Measurements from ENCODE around the gene SCIMP. TPM values are rescaled to one million over a fixed set of nuclear protein-coding genes. Genes with fewer than 3 reads are reported as not detected.

Gene SCIMP
- total and polyA plus RNA-seq, 2 donors (not counting 1 experiment from before 2014, with no cell fraction given): 87.4 to 98.5 TPM

GRCh38 chr17:5254903-5255521 is 20.4 kb upstream of the SCIMP start:
- Histone ChIP-seq H3K36me3 (replicated peaks in 1 of 2; ENCODE audit: control extremely low read depth in 1 of 2, control insufficient read depth in 1 of 2, extremely low read depth in 1 of 2, insufficient read depth in 2 of 2, low read length in 1 of 2) (no peaks in the 10 kb centered on the region), H3K9ac (ENCODE audit: low read length) (peak overlapping the region; percentile 52), H3K9me3 (ENCODE audit: control extremely low read depth in 1 of 3, control insufficient read depth in 2 of 3, insufficient read depth in 1 of 3, low read length in 2 of 3) (no peaks in the 10 kb centered on the region), H3K27ac (ENCODE audit: low read length in 2 of 2) (peak overlapping the region; percentile 59 to 78), H3K4me3 (ENCODE audit: control extremely low read depth in 1 of 5, extremely low read depth in 1 of 5, insufficient read depth in 1 of 5, low read depth in 2 of 5, low read length in 4 of 5) (peak overlapping the region; percentile 15 to 53 (median 21)), H2AFZ (ENCODE audit: insufficient read depth, low read depth, low read length, poor library complexity, severe bottlenecking) (peak overlapping the region; percentile 60), H3K4me2 (replicated peaks; ENCODE audit: low read depth, low read length, poor library complexity, severe bottlenecking) (peak overlapping the region; percentile 76), H3K79me2 (ENCODE audit: control insufficient read depth, insufficient read depth, low read length) (peaks cover 5% of the 10 kb centered on the region), H3K4me1 (ENCODE audit: control insufficient read depth in 2 of 2, insufficient read depth in 2 of 2, low read length in 2 of 2) (peaks cover 40 to 50% of the 10 kb centered on the region in 2 donors), H4K20me1 (ENCODE audit: control insufficient read depth, insufficient read depth, low read length, poor library complexity, severe bottlenecking) (no peaks in the 10 kb centered on the region), H3K27me3 (replicated peaks in 1 of 4; ENCODE audit: control extremely low read depth in 1 of 4, control insufficient read depth in 3 of 4, insufficient read depth in 4 of 4, low read length in 3 of 4) (no peaks in the 10 kb centered on the region)
- no peaks in the 10 kb centered on the region for H3K9me3 Mint-ChIP-seq (ENCODE audit: insufficient read depth)
- intact Hi-C loops (cut with micrococcal nuclease): loop anchor here (1.0 kb wide), 1 partner anchor 30 kb away; no protein-coding TSS in a partner anchor
- H3K27ac Mint-ChIP-seq: peak overlapping the region; percentile 92
- DNase-seq: peak; percentile 63
- H3K4me3 Mint-ChIP-seq: peak overlapping the region; percentile 82
- CTCF ChIA-PET: interaction anchor here (0.6 to 2.5 kb wide), 9 partner anchors 17 to 186 kb away, joined by 3 to 17 read pairs (median 5); partner anchors contain the start of genes C1QBP and RABEP1
- no peaks in the 10 kb centered on the region for H3K27me3 Mint-ChIP-seq
- peak; percentile 84 for ATAC-seq (ENCODE audit: low read depth)
- POLR2A ChIA-PET: interaction anchor here (0.5 to 1.8 kb wide), 5 partner anchors 17 to 1716 kb away, joined by 3 to 7 read pairs (median 4); no protein-coding TSS in a partner anchor
- no peak for TF ChIP-seq CTCF (IDR thresholded peaks at IDR 0.05)
- TF ChIP-seq EZH2 (IDR thresholded peaks at IDR 0.05; ENCODE audit: borderline replicate concordance, insufficient read depth, low read depth, low read length, poor library complexity, severe bottlenecking): no peak
- 3% methylated on average over 5 of the region's 5 CpGs for WGBS (ENCODE audit: insufficient coverage)
- peaks cover 56% of the 10 kb centered on the region for H3K4me1 Mint-ChIP-seq

- TF ChIP-seq EZH2 (IDR thresholded peaks at IDR 0.05; ENCODE audit: borderline replicate concordance, insufficient read depth, low read depth, low read length, poor library complexity, severe bottlenecking) (no peak), CTCF (IDR thresholded peaks at IDR 0.05) (no peak)
- Histone ChIP-seq H3K9me3 (ENCODE audit: control extremely low read depth in 1 of 3, control insufficient read depth in 2 of 3, insufficient read depth in 1 of 3, low read length in 2 of 3) (no peaks in the 10 kb centered on the region), H3K36me3 (replicated peaks in 1 of 2; ENCODE audit: control extremely low read depth in 1 of 2, control insufficient read depth in 1 of 2, extremely low read depth in 1 of 2, insufficient read depth in 2 of 2, low read length in 1 of 2) (no peaks in the 10 kb centered on the region), H3K9ac (ENCODE audit: low read length) (peak overlapping the region; percentile 52), H3K27me3 (replicated peaks in 1 of 4; ENCODE audit: control extremely low read depth in 1 of 4, control insufficient read depth in 3 of 4, insufficient read depth in 4 of 4, low read length in 3 of 4) (no peaks in the 10 kb centered on the region), H3K27ac (ENCODE audit: low read length in 2 of 2) (peak overlapping the region; percentile 59 to 78), H3K4me2 (replicated peaks; ENCODE audit: low read depth, low read length, poor library complexity, severe bottlenecking) (peak overlapping the region; percentile 76), H3K79me2 (ENCODE audit: control insufficient read depth, insufficient read depth, low read length) (peaks cover 11% of the 10 kb centered on the region), H3K4me3 (ENCODE audit: control extremely low read depth in 1 of 5, extremely low read depth in 1 of 5, insufficient read depth in 1 of 5, low read depth in 2 of 5, low read length in 4 of 5) (peak overlapping the region in 4 of 5 experiments; percentile 15 to 53 (median 22)), H4K20me1 (ENCODE audit: control insufficient read depth, insufficient read depth, low read length, poor library complexity, severe bottlenecking) (no peaks in the 10 kb centered on the region), H3K4me1 (ENCODE audit: control insufficient read depth in 2 of 2, insufficient read depth in 2 of 2, low read length in 2 of 2) (peaks cover 45 to 56% of the 10 kb centered on the region in 2 donors), H2AFZ (ENCODE audit: insufficient read depth, low read depth, low read length, poor library complexity, severe bottlenecking) (peak overlapping the region; percentile 60)
- H3K27me3 Mint-ChIP-seq: no peaks in the 10 kb centered on the region
- peaks cover 59% of the 10 kb centered on the region for H3K4me1 Mint-ChIP-seq
- CTCF ChIA-PET: interaction anchor here (0.7 to 2.5 kb wide), 11 partner anchors 17 to 186 kb away, joined by 3 to 17 read pairs (median 4); partner anchors contain the start of genes C1QBP and RABEP1
- WGBS (ENCODE audit: insufficient coverage): 76% methylated on average over 6 of the region's 7 CpGs
- peak overlapping the region; percentile 92 for H3K27ac Mint-ChIP-seq
- H3K9me3 Mint-ChIP-seq (ENCODE audit: insufficient read depth): no peaks in the 10 kb centered on the region
- no peak for ATAC-seq (ENCODE audit: low read depth)
- POLR2A ChIA-PET: interaction anchor here (0.6 to 1.8 kb wide), 5 partner anchors 17 to 1716 kb away, joined by 3 to 7 read pairs (median 4); no protein-coding TSS in a partner anchor
- intact Hi-C loops (cut with micrococcal nuclease): no loop called here
- no peak for DNase-seq
- H3K4me3 Mint-ChIP-seq: peak overlapping the region; percentile 82
Measured at GRCh38 chr17:5254414-5254813, 19.8 kb upstream of the SCIMP start.
